Heart left ventricle (tissue), 16 donors: ENCODE measurements around the gene KCNV2. TPM values are rescaled to one million over a fixed set of nuclear protein-coding genes. Genes with fewer than 3 reads are reported as not detected.
A peak's percentile ranks its signal among the peaks of the same experiment; 100 is the strongest.
"Not testable (repeated sequence)": the region's sequence is repeated elsewhere in the genome, so short reads cannot be mapped to it uniquely, and the experiment has no call there.

ENCODE experiments used
- ATAC-seq, 4 donors: fragments of 200-7000 bp; cut with Tn5 transposase; one replicate each; pipeline ENCODE4 v1.9.1; 2020 to 2022; ENCODE audit warnings: moderate library complexity in 4 of 4, mild to moderate bottlenecking in 3 of 4, moderate number of reproducible peaks in 1 of 4
- DNase-seq, 5 donors: peaks; one replicate each; pipeline ENCODE4 v3.0.0-alpha.2; 2020
- H3K27ac ChIP-seq, 12 donors: fragments of 200-600 bp; sonication (generic) in 4 of 12; one replicate each; pipeline versions ENCODE4 v1.5.0 to v1.8.0; 2016 to 2022; ENCODE audit warnings: mild to moderate bottlenecking in 2 of 12
- H3K27me3 ChIP-seq, 9 donors: fragments of 200-600 bp; sonication (generic) in 2 of 9; one replicate each; pipeline versions ENCODE4 v1.5.1 to v1.8.0; 2016 to 2022; ENCODE audit warnings: mild to moderate bottlenecking in 3 of 9
- H3K36me3 ChIP-seq, 9 donors: fragments of 200-600 bp; sonication (generic) in 2 of 9; one replicate each; pipeline versions ENCODE4 v1.5.0 to v1.8.0; 2018 to 2022; ENCODE audit warnings: mild to moderate bottlenecking in 2 of 9
- H3K4me1 ChIP-seq, 12 donors: fragments of 200-600 bp; sonication (generic) in 4 of 12; one replicate each; pipeline versions ENCODE4 v1.5.0 to v1.8.0; 2016 to 2022; ENCODE audit warnings: mild to moderate bottlenecking in 3 of 12
- H3K4me3 ChIP-seq, 12 donors: fragments of 200-600 bp; sonication (generic) in 4 of 12; one replicate each; pipeline versions ENCODE4 v1.5.0 to v1.8.0; 2017 to 2022; ENCODE audit warnings: mild to moderate bottlenecking in 9 of 12, moderate library complexity in 4 of 12
- H3K9me3 ChIP-seq, 12 donors: fragments of 200-600 bp; sonication (generic) in 4 of 12; one replicate each; pipeline versions ENCODE4 v1.5.0 to v1.8.0; 2016 to 2022; ENCODE audit warnings: mild to moderate bottlenecking in 1 of 12
- POLR2A ChIP-seq, 2 donors: fragments of 450-650 bp; IDR thresholded peaks; one replicate each; pipeline ENCODE4 v1.6.1; 2017; ENCODE audit warnings: antibody characterized with exemption in 2 of 2, mild to moderate bottlenecking in 2 of 2, moderate library complexity in 2 of 2
- WGBS, 4 donors: extraction: QIAGEN DNeasy Blood & Tissue Kit in 2 of 4; methylation state at CpG; one replicate each; pipeline versions ENCODE4 v1.1.5 to v1.1.7; 2013 to 2018; 5-methylcytosine and 5-hydroxymethylcytosine counted together
- intact Hi-C, 10 donors: fragments of 100-400 bp; cut with DNase I; formaldehyde crosslinking; loops; one replicate each; pipeline versions ENCODE4 v1.11.1 to v1.14.2; 2022
- polyA plus RNA-seq, 2 donors: library from polyadenylated mRNA; stranded (reverse); fragments of 200-250 nt; gene quantifications; one replicate each; pipeline ENCODE4 v1.2.3, GENCODE V29; 2013
- total RNA-seq, 9 donors: library from RNA; depleted of rRNA in 2 of 9; stranded (reverse); fragments of >200 nt in 2 of 9; fragmentation: NEBNext Ultra II Directional in 3 of 9; extraction: Animal tissue kit (Norgen Biotek cat#: 25700) in 3 of 9; gene quantifications; one replicate each; pipeline versions ENCODE4 v1.1.0 to v1.2.4, GENCODE V29; 2016 to 2023
- TF ChIP-seq, protein P1 (sequence below), 12 donors: fragments of 200-600 bp; sonication (generic) in 4 of 12; IDR thresholded peaks; one replicate each; pipeline versions ENCODE4 v1.5.0 to v1.8.0; 2018 to 2022; ENCODE audit warnings: antibody characterized with exemption in 12 of 12, mild to moderate bottlenecking in 5 of 12
- donor health status: ischemic (EF 13 %, LVEDD 7.1; RV severe dilation, severe dysfunction).
- donor health status: healthy with polysubstance abuse.
- donor health status: DM: no; HTN: yes; CAD: no.
- donor health status: DM: no; HTN: no; CAD: no.
- donor health status: ischemic (EF 25% LVEDD 6.9; RV normal size, moderate dysfunction).
- donor health status: ischemic (EF 25% LVEDD 5.7; RV mildly dilated, moderate dysfunction).
- donor health status: healthy.
- donor health status: DM: yes; HTN: yes; CAD: no.
- donor health status: ischemic (EF 35%, LVEDD 5.7; RV mildly dilated, moderate dysfunction).
- donor health status: nonischemic (EF 11% LVEDD 7.7; RV severe dilation, severe dysfunction).
- donor health status: DM: yes; HTN: yes; CAD: no.
- donor health status: PGD.
- donor health status: ischemic (EF 29% LVEDD 5.4; RV normal size, mild dysfunction).
- donor health status: nonischemic (EF 23%, LVEDD 6.1; RV moderate dilation, normal function).

KCNV2 gene
- total and polyA plus RNA-seq, 11 donors = not detected

DNA sequence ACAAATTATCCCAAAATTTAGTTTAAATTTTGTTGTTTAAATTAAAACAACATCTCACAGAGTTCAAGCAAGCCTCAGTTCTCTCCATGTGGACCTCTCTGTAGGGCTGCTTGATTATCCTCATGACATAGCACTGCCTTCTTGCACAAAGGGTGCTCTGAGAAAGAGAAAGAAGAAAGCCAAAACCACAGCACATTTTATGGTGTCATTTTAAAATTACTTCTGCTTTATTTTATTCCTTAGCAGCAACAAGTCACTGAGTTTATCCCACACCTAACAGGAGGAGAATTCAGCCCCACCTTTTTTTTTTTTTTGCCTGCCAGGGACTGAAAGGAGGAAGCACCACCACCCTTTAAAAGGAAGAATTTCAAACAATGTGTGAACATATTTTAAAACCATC is 12.8 kb upstream of the KCNV2 start:
- no peaks in the 10 kb centered on the region for H3K27me3 ChIP-seq
- H3K36me3 ChIP-seq = no peaks in the 10 kb centered on the region
- intact Hi-C loops = no loop called here
- ATAC-seq (no peak), DNase-seq (no peak)
- no peak overlapping the region for H3K27ac ChIP-seq
- peaks cover 0 to 5% (median 0%) of the 10 kb centered on the region in 12 donors for H3K4me1 ChIP-seq
- TF ChIP-seq POLR2A (IDR thresholded peaks at IDR 0.05) = no peak
- TF ChIP-seq, protein P1, sequence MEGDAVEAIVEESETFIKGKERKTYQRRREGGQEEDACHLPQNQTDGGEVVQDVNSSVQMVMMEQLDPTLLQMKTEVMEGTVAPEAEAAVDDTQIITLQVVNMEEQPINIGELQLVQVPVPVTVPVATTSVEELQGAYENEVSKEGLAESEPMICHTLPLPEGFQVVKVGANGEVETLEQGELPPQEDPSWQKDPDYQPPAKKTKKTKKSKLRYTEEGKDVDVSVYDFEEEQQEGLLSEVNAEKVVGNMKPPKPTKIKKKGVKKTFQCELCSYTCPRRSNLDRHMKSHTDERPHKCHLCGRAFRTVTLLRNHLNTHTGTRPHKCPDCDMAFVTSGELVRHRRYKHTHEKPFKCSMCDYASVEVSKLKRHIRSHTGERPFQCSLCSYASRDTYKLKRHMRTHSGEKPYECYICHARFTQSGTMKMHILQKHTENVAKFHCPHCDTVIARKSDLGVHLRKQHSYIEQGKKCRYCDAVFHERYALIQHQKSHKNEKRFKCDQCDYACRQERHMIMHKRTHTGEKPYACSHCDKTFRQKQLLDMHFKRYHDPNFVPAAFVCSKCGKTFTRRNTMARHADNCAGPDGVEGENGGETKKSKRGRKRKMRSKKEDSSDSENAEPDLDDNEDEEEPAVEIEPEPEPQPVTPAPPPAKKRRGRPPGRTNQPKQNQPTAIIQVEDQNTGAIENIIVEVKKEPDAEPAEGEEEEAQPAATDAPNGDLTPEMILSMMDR (IDR thresholded peaks at IDR 0.05) = no peak
- H3K9me3 ChIP-seq = no peaks in the 10 kb centered on the region
- H3K4me3 ChIP-seq = no peak overlapping the region

DNA sequence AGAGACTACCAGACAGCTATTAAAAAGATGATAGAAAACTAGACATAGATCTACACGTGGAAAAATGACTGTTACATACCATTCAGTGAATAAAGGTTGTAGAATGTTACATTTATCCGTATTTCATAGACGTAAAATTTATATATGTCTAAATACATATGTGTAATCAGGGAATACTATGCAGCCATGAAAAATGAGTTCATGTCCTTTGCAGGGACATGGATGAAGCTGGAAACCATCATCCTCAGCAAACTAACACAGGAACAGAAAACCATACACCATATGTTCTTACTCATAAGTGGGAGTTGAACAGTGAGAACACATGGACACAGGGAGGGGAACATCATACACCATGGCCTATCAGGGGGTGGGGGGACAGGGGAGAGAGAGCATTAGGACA is 10.1 kb upstream of the KCNV2 start:
- intact Hi-C loops, ATAC-seq: not testable (repeated sequence)

DNA sequence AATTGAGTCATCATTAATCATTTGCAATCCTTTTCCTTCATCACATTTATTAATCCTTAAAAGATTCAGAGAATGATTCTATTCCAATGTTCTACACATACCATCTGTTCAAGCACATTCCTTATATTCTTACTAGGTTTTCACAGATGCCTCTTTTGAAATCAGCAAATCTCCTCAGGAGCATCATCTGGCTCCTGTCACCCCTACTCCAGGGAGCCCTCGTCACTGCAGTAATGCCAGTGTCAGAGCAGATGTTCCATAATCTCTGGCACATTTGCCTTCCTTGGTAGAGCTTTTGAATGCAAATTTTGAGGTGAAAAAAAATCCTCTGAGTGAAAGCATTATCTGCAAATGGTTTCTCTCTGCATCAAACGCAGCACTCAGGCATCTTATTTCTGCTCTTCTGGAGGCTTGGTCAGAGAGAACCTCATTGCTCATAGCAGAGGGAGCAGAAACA is 7.6 kb upstream of the KCNV2 start:
- no peaks in the 10 kb centered on the region for H3K36me3 ChIP-seq
- H3K4me3 ChIP-seq = no peak overlapping the region
- H3K4me1 ChIP-seq = peaks cover 0 to 3% (median 0%) of the 10 kb centered on the region in 12 donors
- H3K27me3 ChIP-seq = no peaks in the 10 kb centered on the region
- no peaks in the 10 kb centered on the region for H3K9me3 ChIP-seq
- TF ChIP-seq, protein P1 (IDR thresholded peaks at IDR 0.05) = no peak
- no peak for TF ChIP-seq POLR2A (IDR thresholded peaks at IDR 0.05)
- intact Hi-C loops = no loop called here
- ATAC-seq (no peak), DNase-seq (no peak)
- no peak overlapping the region for H3K27ac ChIP-seq
- WGBS, 4 donors = 68 to 82% (median 78%) methylated on average over 2 of the region's 2 CpGs

More for the DNA sequence above, 10.1 kb upstream of the KCNV2 start:
- not testable (repeated sequence) for DNase-seq, H3K27me3 ChIP-seq, H3K4me3 ChIP-seq, H3K36me3 ChIP-seq, H3K4me1 ChIP-seq, H3K9me3 ChIP-seq, H3K27ac ChIP-seq
- 93 to 97% (median 95%) methylated on average over 3 of the region's 3 CpGs for WGBS, 4 donors

DNA sequence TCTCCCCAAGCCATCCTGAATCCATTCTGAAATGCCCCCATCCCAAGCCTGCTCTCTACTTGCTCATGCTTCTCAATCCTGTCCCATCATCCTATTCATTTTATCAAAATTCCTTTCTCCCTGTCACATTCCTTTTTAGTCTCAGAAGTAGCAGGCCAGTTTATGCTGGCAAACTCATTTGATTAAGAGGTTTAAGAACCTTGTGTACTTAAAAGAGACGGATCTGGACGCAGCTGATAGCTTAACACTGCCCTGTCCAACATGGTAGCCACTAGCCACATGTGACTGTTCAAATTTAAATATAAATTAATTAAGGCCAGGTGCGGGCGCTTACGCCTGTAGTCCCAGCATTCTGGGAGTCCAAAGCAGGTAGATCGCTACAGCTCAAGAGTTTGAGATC is 5.6 kb upstream of the KCNV2 start:
- H3K27me3 ChIP-seq = no peaks in the 10 kb centered on the region
- intact Hi-C loops = no loop called here
- peak in 1 of 4 donors; percentile 69 for ATAC-seq
- no peaks in the 10 kb centered on the region for H3K9me3 ChIP-seq
- TF ChIP-seq, protein P1 (IDR thresholded peaks at IDR 0.05) = no peak
- TF ChIP-seq POLR2A (IDR thresholded peaks at IDR 0.05) = no peak
- no peak overlapping the region for H3K27ac ChIP-seq
- no peak for DNase-seq
- WGBS, 4 donors = 80 to 88% (median 85%) methylated on average over 6 of the region's 6 CpGs
- H3K4me1 ChIP-seq = peaks cover 0 to 3% (median 0%) of the 10 kb centered on the region in 12 donors
- H3K36me3 ChIP-seq = no peaks in the 10 kb centered on the region
- no peak overlapping the region for H3K4me3 ChIP-seq

DNA sequence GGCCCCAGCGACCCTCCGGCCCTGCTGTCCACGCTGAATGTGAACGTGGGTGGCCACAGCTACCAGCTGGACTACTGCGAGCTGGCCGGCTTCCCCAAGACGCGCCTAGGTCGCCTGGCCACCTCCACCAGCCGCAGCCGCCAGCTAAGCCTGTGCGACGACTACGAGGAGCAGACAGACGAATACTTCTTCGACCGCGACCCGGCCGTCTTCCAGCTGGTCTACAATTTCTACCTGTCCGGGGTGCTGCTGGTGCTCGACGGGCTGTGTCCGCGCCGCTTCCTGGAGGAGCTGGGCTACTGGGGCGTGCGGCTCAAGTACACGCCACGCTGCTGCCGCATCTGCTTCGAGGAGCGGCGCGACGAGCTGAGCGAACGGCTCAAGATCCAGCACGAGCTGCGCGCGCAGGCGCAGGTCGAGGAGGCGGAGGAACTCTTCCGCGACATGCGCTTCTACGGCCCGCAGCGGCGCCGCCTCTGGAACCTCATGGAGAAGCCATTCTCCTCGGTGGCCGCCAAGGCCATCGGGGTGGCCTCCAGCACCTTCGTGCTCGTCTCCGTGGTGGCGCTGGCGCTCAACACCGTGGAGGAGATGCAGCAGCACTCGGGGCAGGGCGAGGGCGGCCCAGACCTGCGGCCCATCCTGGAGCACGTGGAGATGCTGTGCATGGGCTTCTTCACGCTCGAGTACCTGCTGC is 839 bp downstream of the KCNV2 start:
- WGBS, 4 donors = 96 to 98% (median 98%) methylated on average over 54 to 69 of the region's 69 CpGs
- Histone ChIP-seq H3K27me3 (no peaks in the 10 kb centered on the region), H3K4me1 (peaks cover 0 to 6% (median 0%) of the 10 kb centered on the region in 12 donors), H3K4me3 (no peak overlapping the region), H3K9me3 (no peaks in the 10 kb centered on the region), H3K36me3 (no peaks in the 10 kb centered on the region), H3K27ac (no peak overlapping the region)
- DNase-seq (no peak), ATAC-seq (peak in 2 of 4 donors; percentile 15 to 38)
- TF ChIP-seq POLR2A (IDR thresholded peaks at IDR 0.05) = no peak
- TF ChIP-seq, protein P1 (IDR thresholded peaks at IDR 0.05) = no peak
- intact Hi-C loops = no loop called here
